Measurements from ENCODE around the gene VSIG8.
A peak's percentile ranks its signal among the peaks of the same experiment; 100 is the strongest.
"Not testable (repeated sequence)": the region's sequence is repeated elsewhere in the genome, so short reads cannot be mapped to it uniquely, and the experiment has no call there.

Gene VSIG8

GRCh38 chr1:159862557-159862956 lies at the start of gene VSIG8:
Gene VSIG8, minus strand, starts transcription at chr1:159862657. Its CDS starts 136 bp downstream, at chr1:159862521.
- no peak for DNase-seq

GRCh38 chr1:159911326-159912070 lies 49.0 kb upstream of the VSIG8 start:
- DNase-seq = no peak

- no peak for DNase-seq
These were observed 45.8 kb upstream of the VSIG8 start for GRCh38 chr1:159908031-159908940.

GRCh38 chr1:159906960-159907359 lies 44.5 kb upstream of the VSIG8 start:
- DNase-seq = no peak

- not testable (repeated sequence) for DNase-seq
These were observed 41.6 kb upstream of the VSIG8 start for GRCh38 chr1:159904036-159904435.

- DNase-seq = no peak
These were observed 40.1 kb upstream of the VSIG8 start for GRCh38 chr1:159902541-159902940.

GRCh38 chr1:159900755-159901360 lies 38.4 kb upstream of the VSIG8 start:
- DNase-seq = no peak

- peak; percentile 67 for DNase-seq
These were observed 37.7 kb upstream of the VSIG8 start, which contains the start of gene CFAP45 for GRCh38 chr1:159900086-159900680. Gene CFAP45, minus strand, starts transcription at chr1:159900165. Its CDS starts 67 bp downstream, at chr1:159900098.

- not testable (repeated sequence) for DNase-seq
These were observed 37.2 kb upstream of the VSIG8 start for GRCh38 chr1:159899634-159900033.

GRCh38 chr1:159898527-159898926 lies 36.1 kb upstream of the VSIG8 start:
- no peak for DNase-seq

- DNase-seq = no peak
These were observed 35.5 kb upstream of the VSIG8 start for GRCh38 chr1:159897962-159898361.

- DNase-seq = no peak
These were observed 34.1 kb upstream of the VSIG8 start for GRCh38 chr1:159896546-159896930.

- peak; percentile 31 for DNase-seq
These were observed 33.5 kb upstream of the VSIG8 start for GRCh38 chr1:159895836-159896545.

- no peak for DNase-seq
These were observed 32.8 kb upstream of the VSIG8 start for GRCh38 chr1:159895286-159895685.

- no peak for DNase-seq
These were observed 30.5 kb upstream of the VSIG8 start for GRCh38 chr1:159892944-159893343.

GRCh38 chr1:159891275-159892157 lies 29.1 kb upstream of the VSIG8 start:
- DNase-seq = peak; percentile 86

GRCh38 chr1:159890390-159890789 lies 27.9 kb upstream of the VSIG8 start:
- no peak for DNase-seq

GRCh38 chr1:159889821-159890252 lies 27.4 kb upstream of the VSIG8 start:
- DNase-seq = peak; percentile 94

- DNase-seq = no peak
These were observed 26.7 kb upstream of the VSIG8 start for GRCh38 chr1:159889202-159889601.

- no peak for DNase-seq
These were observed 21.8 kb upstream of the VSIG8 start for GRCh38 chr1:159884296-159884695.

- DNase-seq = no peak
These were observed 20.7 kb upstream of the VSIG8 start for GRCh38 chr1:159883134-159883533.

Measured in fibroblast of skin of right quadriceps (primary cell).